Measurements from ENCODE around the gene ZNF580. TPM values are rescaled to one million over a fixed set of nuclear protein-coding genes. Genes with fewer than 3 reads are reported as not detected.

Gene ZNF580
- total and polyA plus RNA-seq, 2 of the 13 experiments (the other 11 are each of a cell fraction or from before 2014, with no cell fraction given), result 4.4 to 6.0 TPM

GRCh38 chr19:55599842-55600661 lies 40.8 kb upstream of the ZNF580 start, which contains the start of gene ZNF524 (continued):
- TF ChIP-seq POLR2AphosphoS2 (IDR thresholded peaks at IDR 0.05; ENCODE audit: low read depth, low read length) (no peak), TEAD3 (CRISPR knock-in tag; optimal IDR thresholded peaks at IDR 0.05; ENCODE audit: borderline replicate concordance) (peak; percentile 11), ZEB1 (IDR thresholded peaks at IDR 0.05; ENCODE audit: insufficient replicate concordance, low read depth) (no peak), ZFP36L2 (CRISPR knock-in tag; IDR thresholded peaks at IDR 0.05) (no peak), PLSCR1 (CRISPR knock-in tag; IDR thresholded peaks at IDR 0.05; ENCODE audit: borderline replicate concordance) (no peak), PRDM4 (CRISPR knock-in tag; IDR thresholded peaks at IDR 0.05; ENCODE audit: borderline replicate concordance) (no peak), HMG20A (CRISPR knock-in tag; IDR thresholded peaks at IDR 0.05; ENCODE audit: borderline replicate concordance) (peak; percentile 7; the same call in 1 of the 2 replicates), ZHX1 (CRISPR knock-in tag; IDR thresholded peaks at IDR 0.05; ENCODE audit: low read depth) (0 out of 2 replicates have a peak, but pooled peaks have one; percentile 58), NR2F6 (IDR thresholded peaks at IDR 0.05) (0 out of 2 replicates have a peak, but pooled peaks have one; percentile 22), NR2F6 (CRISPR knock-in tag; IDR thresholded peaks at IDR 0.05) (no peak), ZNF724P (CRISPR knock-in tag; IDR thresholded peaks at IDR 0.05; ENCODE audit: borderline replicate concordance) (no peak), KDM5A (IDR thresholded peaks at IDR 0.05; ENCODE audit: borderline replicate concordance, low read length) (peak; percentile 62; the same call in 1 of the 2 replicates), ZNF839 (CRISPR knock-in tag; IDR thresholded peaks at IDR 0.05; ENCODE audit: borderline replicate concordance) (0 out of 2 replicates have a peak, but pooled peaks have one; percentile 61), ZFP90 (CRISPR knock-in tag; IDR thresholded peaks at IDR 0.05; ENCODE audit: borderline replicate concordance) (peak; percentile 10; the same call in 1 of the 2 replicates), CAMTA2 (CRISPR knock-in tag; IDR thresholded peaks at IDR 0.05; ENCODE audit: borderline replicate concordance) (no peak), ZFYVE20 (CRISPR knock-in tag; IDR thresholded peaks at IDR 0.05; ENCODE audit: borderline replicate concordance, low read depth) (no peak), ZBTB43 (CRISPR knock-in tag; conservative IDR thresholded peaks at IDR 0.05) (no peak; the same call in 1 of the 2 replicates), ATF3 (CRISPR knock-in tag; IDR thresholded peaks at IDR 0.05) (0 out of 2 replicates have a peak, but pooled peaks have one; percentile 46), HIC2 (CRISPR knock-in tag; IDR thresholded peaks at IDR 0.05; ENCODE audit: low read depth) (no peak)
